ENCODE results near the gene ATG13.
"Not testable (repeated sequence)": the region's sequence is repeated elsewhere in the genome, so short reads cannot be mapped to it uniquely, and the experiment has no call there.

Gene ATG13

GRCh38 chr11:46700241-46701077 is 83.1 kb downstream of the ATG13 start, which contains the start of the genes ARHGAP1 and ZNF408:
ARHGAP1 (minus strand) TSS chr11:46700619; CDS start chr11:46696107, 4,512 bp downstream.
ZNF408 (plus strand) TSS chr11:46701031; CDS start chr11:46701048, 17 bp downstream.
- DNase-seq, result peak; percentile 98 to 99

GRCh38 chr11:46701078-46701654 is 83.8 kb downstream of the ATG13 start:
- DNase-seq, result no peak

- no peak for DNase-seq
These were observed 87.8 kb downstream of the ATG13 start for GRCh38 chr11:46705070-46705688.

- DNase-seq, result no peak
These were observed 89.5 kb downstream of the ATG13 start for GRCh38 chr11:46706886-46707285.

- not testable (repeated sequence) for DNase-seq
These were observed 92.0 kb downstream of the ATG13 start for GRCh38 chr11:46709351-46709750.

GRCh38 chr11:46710821-46711269 is 93.5 kb downstream of the ATG13 start:
- no peak for DNase-seq

GRCh38 chr11:46711303-46711702 is 94.0 kb downstream of the ATG13 start:
- DNase-seq, result no peak

- no peak for DNase-seq
These were observed 95.7 kb downstream of the ATG13 start for GRCh38 chr11:46712874-46713576.

- DNase-seq, result not testable (repeated sequence)
These were observed 100.4 kb downstream of the ATG13 start for GRCh38 chr11:46717825-46718154.

- DNase-seq, result no peak
These were observed 101.0 kb downstream of the ATG13 start for GRCh38 chr11:46718155-46719019.

GRCh38 chr11:46719048-46719542 is 101.7 kb downstream of the ATG13 start, which contains the start of gene F2:
F2 (plus strand) TSS chr11:46719213; CDS start chr11:46719236, 23 bp downstream.
- DNase-seq, result no peak

- DNase-seq, result no peak
These were observed 102.3 kb downstream of the ATG13 start for GRCh38 chr11:46719543-46720218.

- no peak for DNase-seq
These were observed 103.9 kb downstream of the ATG13 start for GRCh38 chr11:46721286-46721685.

GRCh38 chr11:46722566-46723358 is 105.4 kb downstream of the ATG13 start:
- DNase-seq, result no peak

GRCh38 chr11:46723359-46723680 is 106.0 kb downstream of the ATG13 start:
- DNase-seq, result no peak

- no peak for DNase-seq
These were observed 106.7 kb downstream of the ATG13 start for GRCh38 chr11:46724088-46724487.
